ENCODE measurements around the gene AOPEP.

DNA sequence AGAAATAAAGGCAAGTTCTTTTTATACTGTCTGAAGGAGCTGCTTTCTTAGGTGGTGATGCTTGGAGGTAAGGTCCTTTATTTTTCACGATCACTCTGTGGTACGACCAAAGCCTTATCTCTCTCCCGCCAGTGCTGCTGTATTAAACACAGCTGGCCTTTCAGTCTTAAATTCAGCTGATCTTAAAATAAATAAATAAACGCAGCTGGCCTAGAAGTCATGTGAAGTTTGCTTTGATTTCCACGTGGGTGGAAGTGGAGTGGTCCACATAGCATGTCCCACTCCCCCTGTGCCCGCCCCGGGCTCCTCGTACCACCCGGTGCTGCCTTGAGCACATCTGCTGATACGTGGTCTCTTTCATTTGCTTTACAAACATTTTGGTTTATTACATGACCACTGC, 330.6 kb downstream of the AOPEP start:
- TF ChIP-seq, protein P1, sequence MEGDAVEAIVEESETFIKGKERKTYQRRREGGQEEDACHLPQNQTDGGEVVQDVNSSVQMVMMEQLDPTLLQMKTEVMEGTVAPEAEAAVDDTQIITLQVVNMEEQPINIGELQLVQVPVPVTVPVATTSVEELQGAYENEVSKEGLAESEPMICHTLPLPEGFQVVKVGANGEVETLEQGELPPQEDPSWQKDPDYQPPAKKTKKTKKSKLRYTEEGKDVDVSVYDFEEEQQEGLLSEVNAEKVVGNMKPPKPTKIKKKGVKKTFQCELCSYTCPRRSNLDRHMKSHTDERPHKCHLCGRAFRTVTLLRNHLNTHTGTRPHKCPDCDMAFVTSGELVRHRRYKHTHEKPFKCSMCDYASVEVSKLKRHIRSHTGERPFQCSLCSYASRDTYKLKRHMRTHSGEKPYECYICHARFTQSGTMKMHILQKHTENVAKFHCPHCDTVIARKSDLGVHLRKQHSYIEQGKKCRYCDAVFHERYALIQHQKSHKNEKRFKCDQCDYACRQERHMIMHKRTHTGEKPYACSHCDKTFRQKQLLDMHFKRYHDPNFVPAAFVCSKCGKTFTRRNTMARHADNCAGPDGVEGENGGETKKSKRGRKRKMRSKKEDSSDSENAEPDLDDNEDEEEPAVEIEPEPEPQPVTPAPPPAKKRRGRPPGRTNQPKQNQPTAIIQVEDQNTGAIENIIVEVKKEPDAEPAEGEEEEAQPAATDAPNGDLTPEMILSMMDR (IDR thresholded peaks at IDR 0.05): no peak
- no peak for TF ChIP-seq SIN3A (IDR thresholded peaks at IDR 0.05; ENCODE audit: borderline replicate concordance, insufficient read depth, low read depth, low read length)
- no peak for TF ChIP-seq POLR2AphosphoS5 (IDR thresholded peaks at IDR 0.05; ENCODE audit: low read depth, low read length)
- TF ChIP-seq REST (IDR thresholded peaks at IDR 0.05; ENCODE audit: insufficient read depth in 1 of 2, low read depth in 2 of 2, low read length in 1 of 2): no peak
- no peak for TF ChIP-seq TCF7L2 (IDR thresholded peaks at IDR 0.05; ENCODE audit: low read depth, low read length)

Measured in Panc1 (cell line).